ENCODE measurements around the gene FLNC. TPM values are rescaled to one million over a fixed set of nuclear protein-coding genes. Genes with fewer than 3 reads are reported as not detected.

The FLNC gene
- total RNA-seq, 1 experiment from 2014 or later, result 84.7 TPM

DNA sequence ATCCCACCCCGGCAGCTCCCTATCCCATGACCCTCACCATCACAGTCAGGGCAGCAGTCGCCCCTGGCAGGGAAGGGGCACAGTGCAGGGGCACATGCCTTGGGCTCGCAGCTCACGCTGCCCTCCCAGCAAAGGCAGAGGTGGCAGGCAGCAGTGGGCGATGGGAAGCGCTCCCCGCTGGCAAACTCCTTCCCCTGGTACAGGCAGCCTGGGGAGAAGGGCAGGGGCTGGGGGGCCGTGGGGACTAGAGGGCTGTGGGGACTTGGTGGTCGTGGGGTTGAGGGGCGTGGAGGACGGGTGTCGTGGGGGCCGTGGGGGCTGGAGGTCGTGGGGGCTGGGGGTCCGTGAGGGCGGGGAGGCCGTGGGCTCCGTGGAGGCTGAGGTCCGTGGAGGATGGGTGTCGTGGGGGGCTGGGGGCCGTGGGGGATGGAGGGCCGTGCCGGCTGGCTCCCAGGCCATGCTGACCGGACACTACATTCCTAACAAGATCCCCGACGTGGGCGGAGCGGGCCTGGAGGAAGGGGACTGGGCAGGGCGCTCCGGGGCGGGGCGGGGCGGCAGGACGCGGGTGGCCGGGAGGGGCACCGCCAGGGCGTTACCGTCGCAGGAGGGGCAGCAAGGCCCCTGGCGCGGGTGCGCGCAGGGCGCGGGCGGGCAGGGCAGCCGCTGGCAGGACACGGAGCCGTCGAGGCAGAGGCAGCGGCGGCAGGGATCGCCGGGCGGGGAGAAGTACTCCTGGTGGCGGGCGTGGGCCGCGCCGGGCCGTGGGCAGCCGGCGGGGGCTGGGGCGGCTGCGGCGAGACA lies 60.3 kb downstream of the FLNC start:
- no peaks in the 10 kb centered on the region for H3K4me1 ChIP-seq (replicated peaks)

DNA sequence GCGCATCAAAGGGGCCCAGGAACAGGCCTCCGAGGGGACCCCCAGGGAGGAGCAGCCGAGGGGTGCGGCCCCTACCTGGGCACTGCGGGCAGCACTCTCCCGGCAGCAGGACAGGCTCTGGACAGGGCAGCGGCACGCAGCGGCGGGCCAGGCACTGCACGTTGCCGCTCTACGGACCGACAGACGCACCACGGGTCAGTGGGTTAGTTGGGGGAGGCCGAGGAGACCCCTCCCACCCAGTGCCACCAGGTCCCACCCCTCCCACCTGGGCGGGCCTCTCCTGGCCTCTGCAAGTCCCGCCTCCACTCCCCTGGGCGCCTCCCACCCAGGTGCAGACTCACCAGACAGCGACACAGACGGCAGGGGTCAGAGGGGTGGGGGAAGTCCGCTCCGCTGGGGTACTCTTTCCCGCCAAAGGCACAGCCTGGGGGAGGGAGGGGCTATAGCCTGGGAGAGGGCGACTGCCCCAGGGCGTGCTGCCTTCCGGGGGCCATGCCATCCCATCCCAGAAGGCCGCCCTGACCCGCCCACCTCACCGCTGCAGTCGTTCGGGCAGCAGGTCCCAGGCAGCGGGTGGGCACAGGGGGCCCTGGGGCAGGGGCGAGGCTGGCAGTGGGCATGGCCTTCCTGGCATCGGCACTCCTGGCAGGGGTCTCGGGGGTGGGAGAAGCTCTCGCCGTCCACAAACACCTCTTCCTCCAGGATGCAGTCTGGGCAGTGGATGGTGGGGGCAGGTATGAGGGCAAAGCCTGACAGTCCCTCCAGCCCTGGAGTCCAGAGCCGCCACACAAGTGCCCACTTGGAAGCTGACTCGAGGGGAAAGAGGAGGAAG lies 61.1 kb downstream of the FLNC start:
- Histone ChIP-seq H3K9me3 (replicated peaks) (no peaks in the 10 kb centered on the region), H3K4me1 (replicated peaks) (no peaks in the 10 kb centered on the region), H3K27me3 (replicated peaks) (no peaks in the 10 kb centered on the region), H3K4me3 (no peak overlapping the region), H3K27ac (no peak overlapping the region), H3K36me3 (no peaks in the 10 kb centered on the region)
- no peak for DNase-seq (ENCODE audit: low read depth in 1 of 2, low spot score in 2 of 2)

More for the DNA sequence above, 60.3 kb downstream of the FLNC start:
- Histone ChIP-seq H3K27ac (no peak overlapping the region), H3K27me3 (replicated peaks) (no peaks in the 10 kb centered on the region), H3K36me3 (no peaks in the 10 kb centered on the region), H3K4me3 (no peak overlapping the region), H3K9me3 (replicated peaks) (no peaks in the 10 kb centered on the region)
- DNase-seq (ENCODE audit: low read depth in 1 of 2, low spot score in 2 of 2), result no peak

DNA sequence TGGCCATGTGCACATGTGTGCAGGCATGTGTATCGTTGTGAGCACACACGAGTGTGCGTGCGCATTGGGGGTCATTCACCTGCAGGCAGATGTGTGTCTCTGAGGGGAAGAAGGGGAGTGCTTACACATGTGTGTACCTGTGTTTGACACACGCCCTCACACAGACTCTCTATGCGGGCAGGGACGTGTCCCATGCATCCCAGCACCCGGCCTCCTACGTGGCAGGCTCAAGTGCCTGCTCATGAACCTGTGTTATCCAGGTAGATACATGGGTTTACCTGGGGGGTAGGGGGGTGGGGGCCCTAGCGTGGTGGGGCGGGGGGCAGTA lies 61.7 kb downstream of the FLNC start:
- no peak overlapping the region for H3K27ac ChIP-seq
- H3K27me3 ChIP-seq (replicated peaks), result no peaks in the 10 kb centered on the region
- no peaks in the 10 kb centered on the region for H3K4me1 ChIP-seq (replicated peaks)
- no peak overlapping the region for H3K4me3 ChIP-seq
- no peaks in the 10 kb centered on the region for H3K9me3 ChIP-seq (replicated peaks)
- H3K36me3 ChIP-seq, result no peaks in the 10 kb centered on the region
- no peak for DNase-seq (ENCODE audit: low read depth in 1 of 2, low spot score in 2 of 2)

DNA sequence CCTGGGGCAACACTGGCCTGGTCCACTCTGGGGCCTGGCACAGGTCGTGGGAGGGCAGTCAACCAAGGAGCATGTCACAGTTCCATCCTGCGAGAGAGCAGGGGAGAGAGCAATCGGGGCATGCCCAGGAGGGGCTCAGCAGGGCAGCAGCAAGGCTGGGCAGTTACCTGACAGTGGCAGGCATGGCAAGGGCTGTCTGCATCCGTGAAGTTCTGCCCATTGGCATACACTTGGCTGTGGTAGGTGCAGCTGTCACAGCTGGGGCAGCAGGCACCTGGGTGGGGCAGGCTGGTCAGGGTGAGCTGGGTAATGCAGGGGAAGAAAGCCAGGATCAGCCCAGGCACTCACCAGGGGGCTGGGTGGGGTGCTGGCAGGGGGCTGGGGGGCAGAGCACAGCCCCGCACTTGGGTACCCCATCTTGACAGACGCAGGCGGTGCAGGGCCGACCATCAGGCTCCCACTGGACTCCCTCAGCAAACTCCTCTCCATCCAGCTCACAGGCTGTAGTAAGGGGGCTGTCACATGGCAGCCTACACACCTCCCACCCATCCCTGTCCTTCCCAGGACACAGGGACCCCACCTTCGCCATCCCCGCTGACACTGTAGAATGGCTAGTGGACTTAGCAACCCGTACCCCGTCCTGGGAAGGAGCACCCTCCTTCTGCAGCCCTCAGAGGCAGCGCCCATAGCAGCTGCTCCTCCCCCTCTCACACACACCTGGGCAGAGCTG lies 62.5 kb downstream of the FLNC start:
- Histone ChIP-seq H3K36me3 (no peaks in the 10 kb centered on the region), H3K4me1 (replicated peaks) (no peaks in the 10 kb centered on the region), H3K27ac (no peak overlapping the region), H3K27me3 (replicated peaks) (no peaks in the 10 kb centered on the region), H3K9me3 (replicated peaks) (no peaks in the 10 kb centered on the region), H3K4me3 (no peak overlapping the region)
- DNase-seq (ENCODE audit: low read depth in 1 of 2, low spot score in 2 of 2), result no peak

DNA sequence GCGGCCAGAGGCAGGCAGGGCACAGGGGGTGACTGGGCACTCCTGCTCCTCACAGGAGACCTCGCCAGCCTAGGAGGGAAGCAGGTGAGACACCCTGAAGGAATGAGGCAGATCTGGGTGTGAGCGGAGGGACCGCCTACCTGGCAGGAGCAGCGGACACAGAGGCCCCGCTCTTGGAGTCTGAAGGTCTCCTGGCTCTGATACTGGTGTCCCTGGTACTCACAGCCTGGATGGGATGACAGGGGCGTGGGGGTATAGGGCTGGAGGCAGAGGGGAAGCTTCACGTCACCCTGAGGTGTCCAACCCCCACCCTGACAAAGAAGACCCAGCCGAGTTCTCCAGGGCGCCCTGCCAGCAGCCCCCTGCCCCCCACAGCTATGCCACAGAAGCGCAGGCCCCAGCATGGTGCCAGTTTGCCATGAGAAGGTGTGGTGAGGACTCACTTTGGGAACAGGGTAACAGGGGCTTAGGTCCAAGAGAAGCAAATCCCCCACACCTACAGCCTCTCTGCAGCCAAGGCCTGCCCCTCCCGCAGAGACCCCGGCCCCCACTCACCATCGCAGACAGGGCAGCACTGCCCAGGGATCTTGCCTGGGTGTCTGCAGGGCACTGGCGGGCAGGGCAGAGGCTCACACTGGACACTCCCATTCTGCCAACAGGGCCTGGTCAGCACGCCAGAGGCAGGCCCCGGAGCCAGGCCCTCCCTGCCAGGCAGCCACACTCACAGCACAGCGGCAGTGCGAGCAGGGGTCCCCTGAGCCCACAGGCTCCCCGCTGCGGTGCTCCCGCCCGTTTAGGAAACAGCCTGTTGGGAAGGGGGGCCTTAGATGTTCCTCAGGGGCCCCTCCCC lies 63.3 kb downstream of the FLNC start:
- Histone ChIP-seq H3K27ac (no peak overlapping the region), H3K4me1 (replicated peaks) (no peaks in the 10 kb centered on the region), H3K4me3 (no peak overlapping the region), H3K27me3 (replicated peaks) (no peaks in the 10 kb centered on the region), H3K36me3 (no peaks in the 10 kb centered on the region), H3K9me3 (replicated peaks) (no peaks in the 10 kb centered on the region)
- no peak for DNase-seq (ENCODE audit: low read depth in 1 of 2, low spot score in 2 of 2)

DNA sequence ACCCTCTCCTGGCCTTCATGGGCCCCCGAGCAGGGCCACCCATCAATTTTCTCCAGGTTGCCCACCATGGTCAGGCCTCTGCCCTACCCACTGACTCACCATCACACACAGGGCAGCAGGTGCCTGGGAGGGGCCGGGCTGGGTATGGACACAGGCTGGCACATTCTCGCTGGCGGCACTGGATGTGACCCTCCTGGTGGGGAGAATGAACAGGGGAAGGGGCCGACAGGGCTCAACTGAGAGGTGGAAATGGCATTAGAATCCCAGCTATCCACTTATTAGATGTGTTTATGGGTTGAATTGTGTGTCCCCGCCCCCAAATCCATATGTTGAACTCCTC lies 63.9 kb downstream of the FLNC start:
- no peaks in the 10 kb centered on the region for H3K36me3 ChIP-seq
- DNase-seq (ENCODE audit: low read depth in 1 of 2, low spot score in 2 of 2), result no peak
- no peak overlapping the region for H3K4me3 ChIP-seq
- H3K27ac ChIP-seq, result no peak overlapping the region
- H3K9me3 ChIP-seq (replicated peaks), result no peaks in the 10 kb centered on the region
- H3K4me1 ChIP-seq (replicated peaks), result no peaks in the 10 kb centered on the region
- no peaks in the 10 kb centered on the region for H3K27me3 ChIP-seq (replicated peaks)

DNA sequence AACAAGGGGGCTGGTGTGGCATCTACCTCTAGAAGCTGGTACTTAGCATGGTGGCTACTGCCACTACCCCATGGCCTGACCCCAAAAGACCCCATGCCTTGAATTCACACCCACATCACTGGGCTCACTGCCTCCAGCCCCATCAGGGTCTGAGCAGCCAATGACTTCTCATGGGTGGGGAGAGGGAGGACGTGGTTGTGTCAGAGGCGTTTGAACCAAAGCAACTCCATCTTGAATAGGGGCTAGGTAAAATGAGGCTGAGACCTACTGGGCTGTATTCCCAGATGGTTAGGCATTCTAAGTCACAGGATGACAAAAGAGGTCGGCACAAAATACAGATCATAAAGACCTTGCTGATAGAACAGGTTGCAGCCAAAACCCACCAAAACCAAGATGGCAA lies 65.1 kb downstream of the FLNC start:
- no peaks in the 10 kb centered on the region for H3K36me3 ChIP-seq
- H3K4me1 ChIP-seq (replicated peaks), result no peaks in the 10 kb centered on the region
- no peak overlapping the region for H3K27ac ChIP-seq
- no peak for DNase-seq (ENCODE audit: low read depth in 1 of 2, low spot score in 2 of 2)
- H3K9me3 ChIP-seq (replicated peaks), result no peaks in the 10 kb centered on the region
- H3K27me3 ChIP-seq (replicated peaks), result 0 out of 2 replicates have a peak, but pooled peaks cover 2% of the 10 kb centered on the region
- H3K4me3 ChIP-seq, result no peak overlapping the region

DNA sequence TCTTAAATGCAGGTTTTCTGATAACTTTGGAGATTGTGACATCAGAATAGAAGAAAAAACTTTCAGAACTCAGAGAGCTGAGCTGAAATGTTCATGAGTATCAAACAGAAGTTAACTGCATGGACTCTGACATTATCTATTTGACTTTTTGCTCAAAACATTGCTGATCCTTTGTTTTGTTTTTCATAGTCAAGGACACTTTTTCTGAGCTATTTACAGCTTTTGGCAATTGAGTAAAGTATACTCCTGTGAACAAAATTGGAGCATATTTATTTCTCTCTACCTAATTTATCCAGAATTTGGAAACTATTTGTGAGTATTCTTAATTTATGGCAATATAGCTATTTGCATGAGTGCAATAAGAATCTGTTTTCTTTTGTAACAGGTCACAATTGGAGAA lies 69.2 kb downstream of the FLNC start:
- H3K36me3 ChIP-seq, result no peaks in the 10 kb centered on the region
- DNase-seq (ENCODE audit: low read depth in 1 of 2, low spot score in 2 of 2), result no peak
- H3K9me3 ChIP-seq (replicated peaks), result no peaks in the 10 kb centered on the region
- H3K27ac ChIP-seq, result no peak overlapping the region
- H3K27me3 ChIP-seq (replicated peaks), result 0 out of 2 replicates have a peak, but pooled peaks cover 2% of the 10 kb centered on the region
- no peak overlapping the region for H3K4me3 ChIP-seq
- no peaks in the 10 kb centered on the region for H3K4me1 ChIP-seq (replicated peaks)

DNA sequence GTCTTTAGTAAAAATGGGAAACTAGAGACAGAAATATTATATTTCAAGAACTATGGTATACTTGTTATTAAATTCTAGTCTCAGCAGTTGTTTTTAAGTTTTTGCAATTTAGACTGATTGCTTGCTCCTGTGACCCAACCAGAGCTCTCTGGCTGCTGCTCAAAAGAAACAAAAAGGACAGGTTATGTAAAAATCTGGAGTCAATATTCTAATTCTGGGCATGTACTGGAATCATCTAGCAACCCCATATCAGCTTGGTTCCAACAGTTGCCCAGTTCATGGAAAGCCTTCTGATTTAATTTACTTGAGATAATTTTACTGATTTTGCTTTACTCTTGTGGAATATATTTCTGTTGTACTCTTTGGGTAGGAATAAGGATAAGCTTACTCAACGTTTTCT lies 70.0 kb downstream of the FLNC start:
- Histone ChIP-seq H3K27me3 (replicated peaks) (0 out of 2 replicates have a peak, but pooled peaks cover 5% of the 10 kb centered on the region), H3K4me3 (no peak overlapping the region), H3K9me3 (replicated peaks) (no peaks in the 10 kb centered on the region), H3K4me1 (replicated peaks) (no peaks in the 10 kb centered on the region), H3K36me3 (no peaks in the 10 kb centered on the region), H3K27ac (no peak overlapping the region)
- no peak for DNase-seq (ENCODE audit: low read depth in 1 of 2, low spot score in 2 of 2)

DNA sequence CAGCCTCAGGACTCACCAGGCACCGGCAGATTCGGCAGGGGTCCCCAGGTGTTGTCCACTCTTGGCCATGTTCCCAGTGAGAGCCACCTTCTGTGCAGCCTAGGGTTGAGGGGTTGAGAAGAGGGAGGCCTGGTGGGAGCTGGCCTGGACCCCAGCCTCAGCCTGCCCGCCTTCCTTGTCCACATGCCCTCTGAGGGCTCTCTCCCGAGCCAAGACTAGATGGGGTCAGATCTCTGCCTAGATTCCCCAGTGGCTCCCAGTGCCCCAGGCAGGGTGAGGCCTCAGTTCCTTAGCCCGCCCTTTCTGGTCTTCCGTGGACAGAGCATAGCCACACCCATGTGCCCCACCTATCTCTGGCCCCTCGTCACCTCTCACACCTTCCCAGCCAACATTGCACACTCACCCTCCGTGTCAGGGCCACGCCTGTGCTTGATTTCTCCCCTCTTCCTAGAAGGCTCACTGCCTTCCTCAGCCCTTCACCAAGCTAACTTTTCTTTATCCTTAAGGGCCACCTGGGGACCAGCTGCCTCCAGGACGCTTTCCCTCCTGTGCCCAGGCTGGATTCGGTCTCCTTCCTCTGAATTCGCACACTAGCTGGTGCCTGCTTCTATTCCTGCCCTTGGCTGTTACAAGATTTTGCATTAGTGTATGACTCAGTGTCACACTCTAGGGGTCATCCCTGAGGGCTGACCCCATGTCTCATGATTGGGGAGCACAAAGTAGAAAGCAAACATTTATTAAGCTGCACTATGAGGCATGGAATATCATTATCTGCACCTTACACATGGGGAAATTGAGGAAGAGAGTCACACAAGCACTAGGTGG lies 72.8 kb downstream of the FLNC start:
- DNase-seq (ENCODE audit: low read depth in 1 of 2, low spot score in 2 of 2), result no peak
- H3K27me3 ChIP-seq (replicated peaks), result 0 out of 2 replicates have a peak, but pooled peaks cover 5% of the 10 kb centered on the region
- no peaks in the 10 kb centered on the region for H3K9me3 ChIP-seq (replicated peaks)
- no peaks in the 10 kb centered on the region for H3K36me3 ChIP-seq
- H3K4me1 ChIP-seq (replicated peaks), result no peaks in the 10 kb centered on the region
- no peak overlapping the region for H3K4me3 ChIP-seq
- no peak overlapping the region for H3K27ac ChIP-seq

DNA sequence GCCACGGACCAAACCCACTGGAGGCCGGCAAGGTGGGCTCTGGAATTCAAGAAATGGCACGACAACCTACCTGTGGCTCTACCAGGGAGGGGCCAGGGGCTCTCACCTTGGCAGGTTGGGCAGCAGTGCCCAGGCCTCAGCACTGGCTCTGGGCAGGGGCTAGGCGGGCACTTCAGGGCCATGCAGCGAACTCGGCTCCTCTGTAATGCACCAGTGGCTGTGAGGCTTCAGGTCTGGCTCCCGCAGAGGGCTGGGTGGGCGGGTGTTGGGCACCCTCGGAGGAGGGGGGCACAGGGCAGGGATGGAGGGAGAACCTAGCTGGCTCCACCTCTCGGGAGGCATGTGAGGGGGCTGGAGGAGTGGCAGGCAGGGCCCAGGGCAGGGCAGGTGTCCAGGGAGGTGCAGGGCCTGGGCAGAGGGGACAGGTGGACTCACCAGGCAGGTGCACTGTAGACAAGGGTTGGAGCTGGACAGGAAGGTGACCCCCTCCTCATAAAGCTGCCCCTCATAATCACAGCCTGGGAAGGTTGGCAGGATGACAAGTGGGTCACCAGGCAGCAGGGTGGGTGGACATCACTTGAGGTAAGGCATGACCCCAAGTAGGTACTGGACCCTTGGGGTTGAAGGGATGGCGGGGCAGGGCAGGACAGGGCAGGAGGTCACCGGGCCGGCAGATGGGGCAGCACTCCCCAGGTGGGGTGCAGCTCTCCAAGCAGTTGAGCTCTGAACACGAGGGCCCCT lies 73.6 kb downstream of the FLNC start:
- H3K4me3 ChIP-seq, result no peak overlapping the region
- no peaks in the 10 kb centered on the region for H3K4me1 ChIP-seq (replicated peaks)
- DNase-seq (ENCODE audit: low read depth in 1 of 2, low spot score in 2 of 2), result no peak
- no peak overlapping the region for H3K27ac ChIP-seq
- no peaks in the 10 kb centered on the region for H3K36me3 ChIP-seq
- no peaks in the 10 kb centered on the region for H3K9me3 ChIP-seq (replicated peaks)
- H3K27me3 ChIP-seq (replicated peaks), result 0 out of 2 replicates have a peak, but pooled peaks cover 8% of the 10 kb centered on the region

All from SJSA1 (cell line).